ENCODE data around the gene CD226. TPM values are rescaled to one million over a fixed set of nuclear protein-coding genes. Genes with fewer than 3 reads are reported as not detected.

The CD226 gene
- total RNA-seq, 1 experiment from 2014 or later: 1.2 TPM

GRCh38 chr18:69897397-69898108, 50.1 kb downstream of the CD226 start (continued):
- TF ChIP-seq, protein P1, sequence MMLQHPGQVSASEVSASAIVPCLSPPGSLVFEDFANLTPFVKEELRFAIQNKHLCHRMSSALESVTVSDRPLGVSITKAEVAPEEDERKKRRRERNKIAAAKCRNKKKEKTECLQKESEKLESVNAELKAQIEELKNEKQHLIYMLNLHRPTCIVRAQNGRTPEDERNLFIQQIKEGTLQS (IDR thresholded peaks at IDR 0.05): no peak
- TF ChIP-seq POLR2A (IDR thresholded peaks at IDR 0.05; ENCODE audit: borderline replicate concordance, extremely low read depth, insufficient read depth, insufficient read length) (no peak), FOSL1 (IDR thresholded peaks at IDR 0.05; ENCODE audit: low read depth) (no peak), POLR2AphosphoS5 (IDR thresholded peaks at IDR 0.05; ENCODE audit: low read depth, low read length) (no peak)
- TF ChIP-seq, protein P2, sequence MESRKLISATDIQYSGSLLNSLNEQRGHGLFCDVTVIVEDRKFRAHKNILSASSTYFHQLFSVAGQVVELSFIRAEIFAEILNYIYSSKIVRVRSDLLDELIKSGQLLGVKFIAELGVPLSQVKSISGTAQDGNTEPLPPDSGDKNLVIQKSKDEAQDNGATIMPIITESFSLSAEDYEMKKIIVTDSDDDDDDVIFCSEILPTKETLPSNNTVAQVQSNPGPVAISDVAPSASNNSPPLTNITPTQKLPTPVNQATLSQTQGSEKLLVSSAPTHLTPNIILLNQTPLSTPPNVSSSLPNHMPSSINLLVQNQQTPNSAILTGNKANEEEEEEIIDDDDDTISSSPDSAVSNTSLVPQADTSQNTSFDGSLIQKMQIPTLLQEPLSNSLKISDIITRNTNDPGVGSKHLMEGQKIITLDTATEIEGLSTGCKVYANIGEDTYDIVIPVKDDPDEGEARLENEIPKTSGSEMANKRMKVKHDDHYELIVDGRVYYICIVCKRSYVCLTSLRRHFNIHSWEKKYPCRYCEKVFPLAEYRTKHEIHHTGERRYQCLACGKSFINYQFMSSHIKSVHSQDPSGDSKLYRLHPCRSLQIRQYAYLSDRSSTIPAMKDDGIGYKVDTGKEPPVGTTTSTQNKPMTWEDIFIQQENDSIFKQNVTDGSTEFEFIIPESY (IDR thresholded peaks at IDR 0.05; ENCODE audit: extremely low read depth, insufficient replicate concordance, low read length): no peak

GRCh38 chr18:69895066-69896047, 52.3 kb downstream of the CD226 start:
- intact Hi-C loops (cut with micrococcal nuclease): no loop called here
- TF ChIP-seq SIN3A (IDR thresholded peaks at IDR 0.05; ENCODE audit: low read depth) (no peak), YY1 (IDR thresholded peaks at IDR 0.05; ENCODE audit: extremely low read depth, insufficient replicate concordance, low read depth, low read length) (no peak), EZH2 (IDR thresholded peaks at IDR 0.05) (no peak), SRF (IDR thresholded peaks at IDR 0.05; ENCODE audit: low read depth) (no peak), POLR2AphosphoS5 (IDR thresholded peaks at IDR 0.05; ENCODE audit: low read depth, low read length) (no peak), TCF7L2 (IDR thresholded peaks at IDR 0.05; ENCODE audit: borderline replicate concordance, extremely low read depth, insufficient read depth, insufficient read length) (no peak), CEBPB (IDR thresholded peaks at IDR 0.05; ENCODE audit: low read depth) (no peak), POLR2A (IDR thresholded peaks at IDR 0.05; ENCODE audit: borderline replicate concordance, extremely low read depth, insufficient read depth, insufficient read length) (no peak), JUND (IDR thresholded peaks at IDR 0.05) (no peak), REST (IDR thresholded peaks at IDR 0.05; ENCODE audit: low read depth) (no peak), SP1 (IDR thresholded peaks at IDR 0.05; ENCODE audit: low read depth) (no peak), EGR1 (IDR thresholded peaks at IDR 0.05; ENCODE audit: low read depth) (no peak), RAD21 (IDR thresholded peaks at IDR 0.05; ENCODE audit: low read depth) (no peak), ELF1 (IDR thresholded peaks at IDR 0.05; ENCODE audit: borderline replicate concordance, low read depth) (no peak)
- TF ChIP-seq, protein P1 (IDR thresholded peaks at IDR 0.05): no peak

More at GRCh38 chr18:69895066-69896047, 52.3 kb downstream of the CD226 start:
- Histone ChIP-seq H3K4me2 (ENCODE audit: low read length) (no peak overlapping the region), H3K4me1 (ENCODE audit: control insufficient read depth in 1 of 2, insufficient read depth in 2 of 2, low read length in 2 of 2) (no peaks in the 10 kb centered on the region), H3K36me3 (ENCODE audit: control insufficient read depth in 1 of 2, insufficient read depth in 2 of 2, low read length in 2 of 2) (no peaks in the 10 kb centered on the region), H2AFZ (ENCODE audit: low read depth, low read length, poor library complexity, severe bottlenecking) (no peak overlapping the region), H3K27ac (ENCODE audit: low read depth, low read length) (no peak overlapping the region), H3K4me3 (replicated peaks in 1 of 2; ENCODE audit: low read depth in 1 of 2, low read length in 2 of 2) (no peak overlapping the region), H3K9ac (ENCODE audit: low read length) (no peak overlapping the region), H3K79me2 (ENCODE audit: insufficient read depth, low read length) (no peaks in the 10 kb centered on the region), H3K27me3 (ENCODE audit: insufficient read depth, low read length) (no peaks in the 10 kb centered on the region), H3K9me3 (ENCODE audit: control insufficient read depth in 1 of 2, insufficient read depth in 1 of 2, low read depth in 1 of 2, low read length in 2 of 2) (no peaks in the 10 kb centered on the region), H3K9me2 (ENCODE audit: insufficient read depth) (no peaks in the 10 kb centered on the region), H4K20me1 (ENCODE audit: insufficient read depth) (no peaks in the 10 kb centered on the region)
- ChIA-PET RAD21 (ENCODE audit: low non-redundant PET in 1 of 2, low total read pairs in 2 of 2, uncharacterized antibody in 2 of 2, unreplicated experiment in 2 of 2) (no interaction called here), CTCF (no interaction called here), POLR2A (no interaction called here)
- no TSS peak for BruUV-seq (replicated peaks)
- DNase-seq (ENCODE audit: low read depth, low spot score): no peak
- ATAC-seq: no peak

All from HCT116 (cell line).